ENCODE results near the gene APOA5. TPM values are rescaled to one million over a fixed set of nuclear protein-coding genes. Genes with fewer than 3 reads are reported as not detected.
"Not testable (repeated sequence)": the region's sequence is repeated elsewhere in the genome, so short reads cannot be mapped to it uniquely, and the experiment has no call there.

The APOA5 gene
- total RNA-seq, 4 donors from 2014 or later = not detected

GRCh38 chr11:116837231-116838091, 45.8 kb upstream of the APOA5 start, which contains the start of gene APOA1:
Gene APOA1 (minus strand): TSS chr11:116837622. CDS start chr11:116837387, 235 bp downstream.
- TF ChIP-seq CTCF (IDR thresholded peaks at IDR 0.05) = no peak
- no peak for TF ChIP-seq POLR2A (IDR thresholded peaks at IDR 0.05)
- no peaks in the 10 kb centered on the region for H3K9me3 ChIP-seq
- no peak within 1 kb of the TSS for H3K4me3 ChIP-seq
- peaks cover 14 to 22% (median 15%) of the 10 kb centered on the region in 3 donors for H3K4me1 ChIP-seq
- H3K27me3 ChIP-seq = peaks cover 0 to 9% (median 0%) of the 10 kb centered on the region in 4 donors
- no peaks in the 10 kb centered on the region for H3K36me3 ChIP-seq
- peak within 1 kb of the TSS in 2 of 4 donors; percentile 58 to 81 for H3K27ac ChIP-seq
- intact Hi-C loops (cut with DNase I) = no loop called here
- DNase-seq = no peak
- 71 to 93% methylated on average over 6 to 9 of the region's 19 CpGs for WGBS, 2 donors

GRCh38 chr11:116836632-116836991, 44.9 kb upstream of the APOA5 start:
- no peak for TF ChIP-seq POLR2A (IDR thresholded peaks at IDR 0.05)
- no peak for TF ChIP-seq CTCF (IDR thresholded peaks at IDR 0.05)
- no peaks in the 10 kb centered on the region for H3K9me3 ChIP-seq
- no peak overlapping the region for H3K4me3 ChIP-seq
- intact Hi-C loops (cut with DNase I) = no loop called here
- 76 to 90% methylated on average over 6 to 7 of the region's 7 CpGs for WGBS, 2 donors
- no peaks in the 10 kb centered on the region for H3K36me3 ChIP-seq
- peaks cover 0 to 9% (median 0%) of the 10 kb centered on the region in 4 donors for H3K27me3 ChIP-seq
- peak overlapping the region in 2 of 4 donors; percentile 58 to 81 for H3K27ac ChIP-seq
- DNase-seq = no peak
- peaks cover 14 to 22% (median 15%) of the 10 kb centered on the region in 3 donors for H3K4me1 ChIP-seq

- intact Hi-C loops (cut with DNase I) = no loop called here
- Histone ChIP-seq H3K4me1 (peaks cover 14 to 22% (median 15%) of the 10 kb centered on the region in 3 donors), H3K27me3 (peaks cover 0 to 9% (median 0%) of the 10 kb centered on the region in 4 donors), H3K9me3 (no peaks in the 10 kb centered on the region), H3K27ac (peak overlapping the region; percentile 32 to 87 (median 81)), H3K4me3 (peak overlapping the region in 3 of 4 donors; percentile 37 to 66 (median 39)), H3K36me3 (no peaks in the 10 kb centered on the region)
- whole genome bisulfite sequencing, 2 donors = 26% methylated on average over 9 of the region's 57 CpGs; no CpG with 5 or more reads in 1 of the 2 donors
- no peak for DNase-seq
- TF ChIP-seq POLR2A (IDR thresholded peaks at IDR 0.05) (no peak), CTCF (IDR thresholded peaks at IDR 0.05) (peak; percentile 37 to 69 (median 53))
These were observed 44.3 kb upstream of the APOA5 start for GRCh38 chr11:116835791-116836631.

- no peak for DNase-seq
- TF ChIP-seq POLR2A (IDR thresholded peaks at IDR 0.05) = no peak
- no peak for TF ChIP-seq CTCF (IDR thresholded peaks at IDR 0.05)
- Histone ChIP-seq H3K4me3 (peak overlapping the region in 3 of 4 donors; percentile 37 to 66 (median 39)), H3K9me3 (no peaks in the 10 kb centered on the region), H3K36me3 (no peaks in the 10 kb centered on the region), H3K27ac (peak overlapping the region; percentile 32 to 87 (median 81)), H3K4me1 (peaks cover 14 to 22% (median 15%) of the 10 kb centered on the region in 3 donors), H3K27me3 (peaks cover 0 to 9% (median 0%) of the 10 kb centered on the region in 4 donors)
- WGBS, 2 donors = 65 to 86% methylated on average over 7 to 10 of the region's 28 CpGs
- intact Hi-C loops (cut with DNase I) = no loop called here
These were observed 43.5 kb upstream of the APOA5 start for GRCh38 chr11:116835042-116835772.

GRCh38 chr11:116834535-116835041, 42.9 kb upstream of the APOA5 start:
- H3K9me3 ChIP-seq; H3K27me3 ChIP-seq; intact Hi-C loops (cut with DNase I); H3K36me3 ChIP-seq; DNase-seq; H3K4me3 ChIP-seq: not testable (repeated sequence)
- 73 to 100% methylated on average over 3 to 8 of the region's 13 CpGs for WGBS, 2 donors
- H3K4me1 ChIP-seq = peaks cover 14 to 22% (median 15%) of the 10 kb centered on the region in 3 donors
- peak overlapping the region in 3 of 4 donors; percentile 81 to 87 (median 81) for H3K27ac ChIP-seq

Measured in esophagus squamous epithelium (tissue), 5 donors.